Bone marrow (tissue), 2 donors: ENCODE data around the gene ZKSCAN3.
"Not testable (repeated sequence)": the region's sequence is repeated elsewhere in the genome, so short reads cannot be mapped to it uniquely, and the experiment has no call there.

Source experiments
- DNase-seq, 2 donors: peaks; one replicate each; lab custom pipeline; 2025; lab: John Stamatoyannopoulos, UW

ZKSCAN3 gene

DNA sequence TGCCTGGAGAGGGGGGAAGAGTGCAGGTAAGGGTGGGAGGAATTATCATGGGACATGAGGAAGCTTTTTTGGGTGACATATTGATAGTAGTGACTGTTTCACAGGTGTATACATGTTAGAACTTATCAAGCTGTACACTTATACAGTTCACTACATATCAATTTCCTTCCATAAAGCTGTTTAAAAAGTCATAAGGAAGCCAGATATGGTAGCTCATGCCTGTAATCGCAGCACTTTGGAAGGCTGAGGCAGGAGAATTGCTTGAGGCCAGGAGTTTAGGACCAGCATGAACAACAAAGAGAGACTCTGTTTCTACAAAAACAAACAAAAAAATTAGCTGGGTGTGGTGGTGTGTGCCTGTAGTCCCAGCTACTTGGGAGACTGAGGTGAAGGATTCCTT, 28.1 kb downstream of the ZKSCAN3 start:
- no peak for DNase-seq

DNA sequence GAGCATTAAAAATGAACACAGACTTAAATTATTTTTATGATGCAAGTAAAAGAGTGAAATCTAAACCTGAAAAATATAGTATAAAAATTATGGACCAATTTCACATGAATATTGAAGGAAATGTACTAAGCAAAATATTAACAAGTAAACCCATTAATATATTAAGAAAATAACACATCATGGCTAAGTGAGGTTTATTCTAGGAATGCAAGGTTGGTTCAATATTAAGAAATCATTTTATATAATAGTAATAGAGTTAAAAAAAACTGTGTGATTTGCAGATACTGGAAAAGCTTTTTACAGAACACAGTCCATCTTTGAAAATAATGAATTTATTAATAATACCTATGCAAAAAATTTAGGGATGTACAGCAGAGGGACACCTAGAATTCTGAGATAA, 28.9 kb downstream of the ZKSCAN3 start:
- no peak for DNase-seq

DNA sequence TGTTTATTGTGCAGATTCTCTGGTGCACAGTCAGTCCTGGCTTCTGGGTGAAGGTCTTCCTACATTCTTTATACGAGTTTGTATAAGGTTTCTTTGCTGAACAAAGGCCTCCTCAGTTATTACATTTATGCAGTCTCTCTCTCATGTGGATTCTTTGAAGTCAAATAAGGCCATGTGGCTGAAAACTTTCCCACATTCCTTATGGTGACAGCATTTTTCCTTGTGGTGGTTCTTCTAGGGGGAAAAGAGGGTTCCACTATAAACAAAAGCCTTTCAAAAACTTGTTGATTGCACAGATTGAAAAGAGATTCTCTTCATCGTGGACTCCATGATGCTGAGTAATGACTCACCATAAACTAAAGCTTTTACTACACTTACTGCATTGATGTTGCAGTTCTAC, 30.6 kb downstream of the ZKSCAN3 start:
- no peak for DNase-seq

DNA sequence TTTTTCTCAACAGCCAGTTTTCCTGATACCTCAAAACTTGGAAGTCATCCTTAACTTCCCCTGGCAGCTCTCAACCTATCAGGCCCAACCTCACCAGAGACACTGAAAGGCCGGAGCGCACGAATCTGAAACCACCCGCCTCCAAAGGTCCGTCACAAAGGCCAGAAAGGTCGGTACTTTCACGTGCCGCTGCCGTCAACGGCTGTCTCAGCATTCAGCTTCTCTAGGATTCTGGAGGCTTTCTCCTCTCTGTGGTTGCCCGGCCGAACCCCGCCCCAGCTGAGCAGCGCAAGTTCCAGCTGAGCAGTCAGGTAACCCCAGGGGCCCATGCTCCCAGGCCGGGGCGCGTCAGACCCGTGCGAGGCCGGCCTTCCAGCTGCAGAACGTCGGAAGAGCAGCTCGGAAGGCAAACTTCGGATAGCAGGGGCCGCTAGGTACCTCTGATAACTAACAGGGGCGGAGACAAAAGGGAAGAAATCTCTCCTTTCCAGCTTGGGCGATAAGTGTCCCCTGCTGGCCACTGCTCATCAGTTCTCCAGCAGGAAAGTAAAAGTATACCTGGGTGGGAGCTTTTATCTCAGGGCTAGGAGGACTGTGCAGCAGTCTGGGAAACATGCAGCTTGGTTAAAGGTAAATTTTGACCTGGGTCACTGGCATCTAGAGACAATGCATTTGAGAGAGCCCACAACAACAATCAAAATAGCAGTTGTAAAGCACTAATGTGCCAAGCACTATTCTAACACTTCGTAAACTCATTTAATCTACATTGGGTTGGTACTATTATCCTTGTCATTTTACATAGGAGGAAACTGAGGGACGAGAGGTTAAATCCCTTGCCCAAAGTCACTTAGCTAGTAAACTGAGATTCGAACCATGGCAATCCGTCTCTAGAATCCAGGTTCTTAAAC, 33.7 kb downstream of the ZKSCAN3 start:
- peak; percentile 40 to 45 for DNase-seq

DNA sequence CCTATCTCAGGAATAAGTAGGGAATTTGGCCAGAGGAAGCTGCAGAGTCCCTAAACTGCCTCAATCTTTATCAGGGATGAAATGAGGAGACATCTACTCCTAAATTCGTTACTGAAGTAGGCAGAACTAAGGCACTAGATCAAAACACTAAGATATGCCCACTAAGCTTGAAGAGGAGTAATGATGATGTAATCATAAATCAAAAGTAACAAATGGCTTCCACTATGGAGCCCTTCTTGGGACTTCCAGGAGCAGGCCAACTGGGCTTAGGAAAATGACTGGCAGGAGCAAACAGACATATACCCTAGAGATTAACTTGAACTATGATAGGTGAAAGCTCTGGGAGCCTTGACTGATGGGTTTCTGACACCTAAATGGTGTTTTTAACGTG, 34.4 kb downstream of the ZKSCAN3 start:
- DNase-seq: no peak

DNA sequence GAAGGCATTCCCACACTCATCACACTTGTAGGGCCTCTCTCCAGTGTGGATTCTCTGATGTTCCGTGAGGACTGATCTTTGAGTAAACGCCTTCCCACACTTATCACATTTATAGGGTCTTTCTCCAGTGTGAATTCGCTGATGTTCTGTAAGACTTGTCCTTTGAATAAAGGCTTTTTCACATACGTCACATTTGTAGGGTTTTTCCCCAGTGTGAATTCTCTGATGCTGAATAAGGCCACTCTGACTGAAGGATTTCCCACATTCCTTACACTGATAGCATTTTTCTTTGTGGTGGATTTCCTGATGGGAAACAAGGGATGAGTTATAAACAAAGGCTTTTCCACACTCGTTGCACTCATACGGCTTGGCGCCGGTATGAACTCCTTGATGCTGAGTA, 40.9 kb downstream of the ZKSCAN3 start:
- no peak for DNase-seq

DNA sequence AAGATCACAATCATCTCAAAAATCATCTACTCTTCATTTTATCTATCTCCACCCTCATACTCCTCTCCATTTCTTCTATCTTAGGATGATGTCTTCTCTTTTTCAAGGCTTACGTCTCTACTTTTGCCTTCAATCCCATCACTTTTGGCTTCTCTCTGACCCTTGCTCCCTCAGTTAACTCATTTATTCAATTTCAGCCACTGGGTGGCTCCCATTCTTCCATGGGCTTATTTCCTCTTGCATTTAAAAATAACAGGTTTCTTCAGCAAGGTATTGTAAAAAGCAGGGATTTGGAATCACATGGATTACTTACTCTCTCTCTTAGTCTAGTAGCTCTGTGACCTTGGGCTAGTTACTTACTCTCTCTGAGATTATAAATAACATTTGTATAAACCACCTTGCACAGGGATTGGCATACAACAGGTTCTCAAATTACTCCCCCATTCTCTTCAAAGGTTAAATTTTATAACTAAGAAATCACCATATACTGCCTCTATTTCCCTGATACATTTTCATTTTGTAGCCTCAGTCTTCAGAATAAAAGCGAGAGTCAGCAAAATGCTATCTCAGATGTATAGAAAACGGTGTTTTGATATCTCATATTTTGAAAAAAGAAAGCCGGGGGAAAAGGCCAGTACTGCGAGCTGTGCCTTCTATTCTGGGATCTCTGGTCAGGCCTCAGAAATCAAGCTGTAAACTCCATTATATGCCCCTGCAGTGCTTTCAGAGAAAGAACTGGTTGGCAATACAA, 44.3 kb downstream of the ZKSCAN3 start:
- no peak for DNase-seq

DNA sequence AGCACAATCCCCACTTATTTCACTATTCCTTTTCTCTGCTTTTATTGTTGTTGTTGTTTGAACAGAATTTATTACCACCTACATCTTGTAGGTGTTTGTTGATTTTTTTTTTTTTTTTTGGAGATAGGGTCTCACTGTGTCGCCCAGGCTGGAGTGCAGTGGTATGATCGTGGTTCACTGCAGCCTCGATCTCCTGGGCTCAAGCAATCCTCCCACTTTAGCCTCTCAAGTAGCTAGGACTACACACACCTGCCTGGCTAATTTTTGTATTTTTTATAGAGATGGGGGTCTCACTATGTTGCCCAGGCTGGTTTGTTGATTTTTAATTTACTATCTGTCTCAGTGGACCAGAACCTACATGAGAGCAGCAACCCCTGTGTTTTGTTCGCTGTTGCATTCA, 46.2 kb downstream of the ZKSCAN3 start:
- DNase-seq: no peak

DNA sequence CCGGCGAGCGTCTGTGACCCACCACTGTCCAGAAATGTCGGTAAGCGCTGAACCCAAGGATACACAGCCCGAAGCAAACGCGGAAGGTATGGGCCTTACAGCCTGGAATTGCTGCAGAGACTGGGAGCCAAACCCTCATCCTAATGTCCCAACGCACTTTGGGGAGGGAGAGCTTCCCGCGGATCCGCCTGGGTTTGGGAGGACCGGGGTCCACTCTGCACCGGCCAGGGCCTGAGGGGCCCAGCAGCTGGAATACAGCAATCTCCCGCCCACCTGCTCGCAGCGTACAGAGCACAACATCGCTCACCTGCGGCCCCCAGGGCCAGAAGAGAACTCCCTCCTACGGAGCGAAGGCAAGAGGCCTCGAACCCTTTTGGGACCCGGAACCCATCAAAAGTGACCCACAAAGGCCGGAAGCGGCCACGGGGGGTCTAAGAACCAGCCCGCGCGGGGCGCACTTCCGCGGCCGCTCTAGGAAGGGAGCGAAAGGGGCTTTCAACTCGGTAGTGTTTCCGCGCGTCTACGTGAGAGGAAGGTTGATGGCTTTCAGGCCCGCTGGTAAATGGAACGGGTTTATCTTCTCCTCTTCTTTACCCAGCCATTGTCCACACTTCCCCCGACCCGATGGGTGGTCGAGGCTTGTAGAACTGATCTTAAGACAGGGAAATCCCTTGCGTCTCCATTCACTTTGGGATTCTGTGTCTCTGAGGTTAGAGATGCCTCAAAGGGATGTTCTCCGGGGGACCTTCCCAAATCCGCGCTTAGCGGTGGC, 49.8 kb downstream of the ZKSCAN3 start, which contains the start of gene ZSCAN12:
TSS of gene ZSCAN12 (minus strand) at position 398 of the 772 bp plus-strand sequence. CDS start 1,342 bp downstream, outside the sequence.
- DNase-seq: peak; percentile 51 to 65

DNA sequence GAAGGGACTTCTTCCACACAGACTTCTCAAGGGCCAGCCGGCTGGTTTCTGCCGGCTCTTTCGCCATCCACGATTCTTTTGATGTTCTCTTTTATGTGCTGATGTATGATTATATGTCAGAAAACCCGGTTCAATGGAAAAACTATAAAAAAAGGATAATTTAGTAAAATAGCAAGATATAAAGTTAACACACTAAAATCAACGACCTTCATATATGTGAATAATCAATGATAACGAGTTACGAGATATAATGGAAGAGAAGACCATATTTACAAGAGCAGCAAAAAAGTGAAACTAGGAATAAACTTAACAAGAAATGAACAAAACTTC, 50.3 kb downstream of the ZKSCAN3 start:
- no peak for DNase-seq

DNA sequence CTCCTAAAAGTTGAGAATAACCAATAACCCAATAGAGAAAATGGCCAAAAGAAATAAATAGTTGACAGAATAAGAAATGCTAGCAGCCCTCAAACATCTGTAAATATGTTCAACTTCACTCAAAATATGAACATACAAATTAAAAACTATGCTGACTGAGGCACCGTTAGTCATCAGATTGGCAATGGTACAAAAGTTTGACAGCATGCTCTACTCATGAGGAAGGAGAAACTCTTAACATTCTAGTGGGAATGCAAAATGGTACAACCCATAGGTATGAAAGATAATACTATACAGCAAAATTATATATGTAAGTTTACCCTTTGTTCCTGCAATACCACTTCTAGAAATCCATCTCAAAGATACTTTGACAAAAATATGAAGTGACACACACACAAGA, 51.4 kb downstream of the ZKSCAN3 start:
- no peak for DNase-seq

DNA sequence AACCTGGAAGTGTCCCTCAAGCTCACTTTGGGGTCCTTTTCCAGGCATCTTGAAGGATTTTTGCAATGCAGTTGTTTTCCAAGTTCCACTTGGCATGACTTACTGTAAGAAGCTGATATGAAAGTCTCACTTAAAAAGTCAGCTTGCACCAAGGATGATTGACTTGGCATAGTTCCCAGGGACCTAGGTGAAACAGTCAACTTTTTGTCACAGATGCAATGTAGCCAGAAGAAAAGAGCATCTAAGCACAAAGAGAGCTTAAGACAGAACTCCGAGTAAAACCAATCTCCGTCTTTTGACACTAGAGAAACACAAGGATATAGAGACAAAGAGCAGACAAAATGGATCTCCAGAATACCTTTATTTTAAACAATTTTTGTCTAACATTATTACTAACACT, 52.5 kb downstream of the ZKSCAN3 start:
- DNase-seq: no peak

DNA sequence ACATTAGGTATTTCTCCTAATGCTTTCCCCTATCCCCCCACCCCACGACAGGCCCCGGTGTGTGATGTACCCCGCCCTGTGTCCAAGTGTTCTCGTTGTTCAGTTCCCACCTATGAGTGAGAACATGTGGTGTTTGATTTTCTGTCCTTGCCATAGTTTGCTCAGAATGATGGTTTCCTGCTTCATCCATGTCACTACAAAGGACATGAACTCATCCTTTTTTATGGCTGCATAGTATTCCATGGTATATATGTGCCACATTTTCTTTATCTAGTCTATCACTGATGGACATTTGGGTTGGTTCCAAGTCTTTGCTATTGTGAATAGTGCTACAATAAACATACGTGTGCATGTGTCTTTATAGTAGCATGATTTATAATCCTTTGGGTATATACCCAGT, 54.2 kb downstream of the ZKSCAN3 start:
- not testable (repeated sequence) for DNase-seq

DNA sequence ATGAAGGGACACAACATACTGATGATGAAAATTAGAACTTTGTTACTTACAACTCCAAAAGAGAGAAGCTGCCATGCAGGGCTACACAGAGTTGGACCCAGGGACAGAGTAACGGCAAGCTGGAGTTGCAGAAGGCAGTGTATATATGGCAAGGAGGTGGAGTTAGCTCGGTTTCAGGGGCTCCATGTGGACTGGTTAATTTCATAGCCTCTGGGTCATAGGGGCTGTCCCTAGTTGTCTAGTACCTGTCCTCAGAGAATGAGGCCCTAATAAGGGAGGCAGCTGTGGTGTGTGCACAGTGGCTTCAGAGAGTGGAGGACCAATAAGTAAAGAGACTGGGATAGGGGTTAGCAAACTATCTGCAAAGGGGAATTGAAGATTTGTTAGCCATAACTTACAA, 57.7 kb downstream of the ZKSCAN3 start:
- DNase-seq: no peak

DNA sequence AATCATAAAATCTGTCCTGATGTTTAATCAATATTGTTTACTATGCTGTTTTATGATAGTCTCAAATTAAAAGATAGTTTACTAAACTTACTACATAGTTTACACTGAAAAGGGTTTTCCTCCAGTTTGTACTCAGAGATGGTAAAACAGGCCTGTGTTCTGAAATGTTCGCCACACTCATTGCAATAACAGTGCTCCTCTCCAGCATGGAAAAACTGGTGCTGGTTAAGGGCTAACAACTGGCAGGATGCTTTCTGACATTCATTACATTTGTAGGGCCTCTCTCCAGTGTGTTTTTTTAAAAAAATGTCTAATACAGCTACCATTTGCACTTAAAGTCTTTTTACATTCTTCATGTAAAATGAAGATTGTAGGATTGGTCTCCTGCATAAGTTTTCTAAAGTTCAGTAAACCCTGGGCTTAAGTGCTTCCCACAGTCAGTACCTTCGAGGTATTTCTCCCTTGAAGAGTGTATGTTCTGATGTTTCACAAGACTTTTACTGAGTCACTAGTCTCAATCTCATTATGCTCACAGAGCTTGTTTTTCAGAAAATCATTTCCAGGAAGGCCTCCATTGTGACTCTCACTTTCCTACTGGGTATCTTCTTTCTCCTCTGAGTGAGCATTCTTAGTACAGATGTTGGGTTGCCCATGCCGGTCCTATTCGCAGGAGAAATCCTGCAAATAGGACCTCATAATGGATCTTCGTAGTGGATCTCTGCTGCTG, 58.5 kb downstream of the ZKSCAN3 start:
- DNase-seq: no peak

DNA sequence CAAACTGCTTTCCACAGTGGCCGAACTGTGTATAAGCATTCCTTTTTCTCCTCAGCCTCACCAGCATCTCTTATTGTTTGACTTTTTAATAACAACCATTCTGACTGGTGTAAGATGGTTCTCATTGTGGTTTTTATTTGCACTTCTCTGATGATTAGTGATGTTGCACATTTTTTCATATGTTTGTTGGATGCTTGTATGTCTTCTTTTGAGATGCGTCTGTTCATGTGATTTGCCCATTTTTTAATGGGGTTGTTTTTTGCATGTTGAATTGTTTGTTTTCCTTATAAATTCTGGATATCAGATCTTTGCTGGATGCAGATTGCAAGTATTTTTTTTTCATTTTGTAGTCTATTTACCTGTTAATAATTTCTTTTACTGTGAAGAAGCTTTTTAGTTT, 61.0 kb downstream of the ZKSCAN3 start:
- no peak for DNase-seq

DNA sequence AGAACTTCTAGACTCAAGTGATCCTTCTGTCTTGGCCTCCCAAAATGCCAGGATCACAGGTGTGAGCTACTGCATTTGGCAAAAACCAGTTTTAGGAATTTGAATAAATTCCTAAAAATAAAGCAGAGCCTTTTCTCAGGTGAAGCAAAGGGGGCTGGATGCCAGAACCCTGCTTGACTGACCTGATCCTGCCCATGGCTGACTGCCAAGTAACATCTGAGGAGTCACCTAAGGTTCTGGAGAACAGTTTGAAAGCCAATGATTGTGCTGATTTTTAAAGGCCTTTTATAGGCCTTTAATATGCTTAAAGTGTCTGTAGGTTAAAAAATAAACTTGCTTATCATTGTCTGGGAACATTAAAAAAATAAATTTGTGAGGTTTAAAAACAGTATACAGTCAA, 63.9 kb downstream of the ZKSCAN3 start:
- no peak for DNase-seq
